8988T (cell line): ENCODE data around the gene STIM2.
"Not testable (repeated sequence)": the region's sequence is repeated elsewhere in the genome, so short reads cannot be mapped to it uniquely, and the experiment has no call there.

Source experiments
- DNase-seq: peaks from one replicate; pipeline ENCODE4 v3.0.0; 2011

The STIM2 gene

GRCh38 chr4:27005905-27006590, 145.4 kb downstream of the STIM2 start:
- no peak for DNase-seq

GRCh38 chr4:27006646-27007045, 146.0 kb downstream of the STIM2 start:
- DNase-seq = no peak

- no peak for DNase-seq
Measured at GRCh38 chr4:27007507-27007906, 146.9 kb downstream of the STIM2 start.

GRCh38 chr4:27008679-27009078, 148.0 kb downstream of the STIM2 start:
- no peak for DNase-seq

GRCh38 chr4:27009539-27009938, 148.9 kb downstream of the STIM2 start:
- DNase-seq = no peak

GRCh38 chr4:27010334-27010940, 149.8 kb downstream of the STIM2 start:
- no peak for DNase-seq

GRCh38 chr4:27011401-27011800, 150.8 kb downstream of the STIM2 start:
- no peak for DNase-seq

GRCh38 chr4:27013012-27013411, 152.4 kb downstream of the STIM2 start:
- no peak for DNase-seq

- DNase-seq = no peak
Measured at GRCh38 chr4:27016551-27016950, 155.9 kb downstream of the STIM2 start.

GRCh38 chr4:27017623-27018022, 157.0 kb downstream of the STIM2 start:
- DNase-seq = no peak

- no peak for DNase-seq
Measured at GRCh38 chr4:27018076-27018475, 157.4 kb downstream of the STIM2 start.

- DNase-seq = no peak
Measured at GRCh38 chr4:27018910-27019309, 158.3 kb downstream of the STIM2 start.

- no peak for DNase-seq
Measured at GRCh38 chr4:27019766-27020165, 159.1 kb downstream of the STIM2 start.

- DNase-seq = no peak
Measured at GRCh38 chr4:27020203-27020602, 159.6 kb downstream of the STIM2 start.

- no peak for DNase-seq
Measured at GRCh38 chr4:27020603-27021002, 160.0 kb downstream of the STIM2 start.

GRCh38 chr4:27022963-27023362, 162.3 kb downstream of the STIM2 start:
- DNase-seq = no peak

- no peak for DNase-seq
Measured at GRCh38 chr4:27023366-27023765, 162.7 kb downstream of the STIM2 start.

GRCh38 chr4:27024805-27025204, 164.2 kb downstream of the STIM2 start:
- DNase-seq = no peak

- no peak for DNase-seq
Measured at GRCh38 chr4:27027428-27027827, 166.8 kb downstream of the STIM2 start.

GRCh38 chr4:27035127-27035526, 174.5 kb downstream of the STIM2 start:
- not testable (repeated sequence) for DNase-seq

GRCh38 chr4:27040356-27040755, 179.7 kb downstream of the STIM2 start:
- no peak for DNase-seq

GRCh38 chr4:27042411-27042810, 181.8 kb downstream of the STIM2 start:
- DNase-seq = no peak

GRCh38 chr4:27043200-27043599, 182.6 kb downstream of the STIM2 start:
- DNase-seq = no peak

- DNase-seq = no peak
Measured at GRCh38 chr4:27046851-27047250, 186.2 kb downstream of the STIM2 start.
